GM21723 (cell line): ENCODE results near the gene STRADA.

Experiments
- ATAC-seq: cut with Tn5 transposase; IDR thresholded peaks from one replicate; pipeline ENCODE4 v1.9.1; 2021; ENCODE audit warnings: mild to moderate bottlenecking, moderate library complexity; ENCODE audit not compliant: unreplicated experiment

Gene STRADA

GRCh38 chr17:63686138-63686685, 55.4 kb downstream of the STRADA start:
- no peak for ATAC-seq

- ATAC-seq, result no peak
These were observed 56.0 kb downstream of the STRADA start for GRCh38 chr17:63685578-63685977.

GRCh38 chr17:63685041-63685440, 56.6 kb downstream of the STRADA start:
- no peak for ATAC-seq

- ATAC-seq, result no peak
These were observed 58.6 kb downstream of the STRADA start for GRCh38 chr17:63682981-63683380.

- ATAC-seq, result no peak
These were observed 59.2 kb downstream of the STRADA start for GRCh38 chr17:63682441-63682840.

- ATAC-seq, result no peak
These were observed 60.1 kb downstream of the STRADA start for GRCh38 chr17:63681530-63681929.

GRCh38 chr17:63680700-63681099, 60.9 kb downstream of the STRADA start:
- no peak for ATAC-seq

GRCh38 chr17:63679214-63679613, 62.4 kb downstream of the STRADA start:
- no peak for ATAC-seq

- no peak for ATAC-seq
These were observed 65.0 kb downstream of the STRADA start for GRCh38 chr17:63676584-63676983.

GRCh38 chr17:63675607-63676546, 65.7 kb downstream of the STRADA start:
- no peak for ATAC-seq

GRCh38 chr17:63675231-63675606, 66.4 kb downstream of the STRADA start:
- ATAC-seq, result no peak

GRCh38 chr17:63672856-63673255, 68.7 kb downstream of the STRADA start:
- ATAC-seq, result no peak

- no peak for ATAC-seq
These were observed 75.9 kb downstream of the STRADA start for GRCh38 chr17:63665527-63666214.

GRCh38 chr17:63659850-63660249, 81.7 kb downstream of the STRADA start:
- ATAC-seq, result no peak

- no peak for ATAC-seq
These were observed 83.2 kb downstream of the STRADA start for GRCh38 chr17:63658366-63658765.

GRCh38 chr17:63657786-63658185, 83.8 kb downstream of the STRADA start:
- no peak for ATAC-seq

- no peak for ATAC-seq
These were observed 88.5 kb downstream of the STRADA start for GRCh38 chr17:63653050-63653449.
